HG03442 (cell line): Measurements from ENCODE around the gene CHCHD6.

ENCODE experiments used
- ATAC-seq: cut with Tn5 transposase; IDR thresholded peaks from one replicate; pipeline ENCODE4 v1.9.1; 2021; ENCODE audit warnings: mild to moderate bottlenecking, moderate library complexity; ENCODE audit not compliant: unreplicated experiment

The CHCHD6 gene

DNA sequence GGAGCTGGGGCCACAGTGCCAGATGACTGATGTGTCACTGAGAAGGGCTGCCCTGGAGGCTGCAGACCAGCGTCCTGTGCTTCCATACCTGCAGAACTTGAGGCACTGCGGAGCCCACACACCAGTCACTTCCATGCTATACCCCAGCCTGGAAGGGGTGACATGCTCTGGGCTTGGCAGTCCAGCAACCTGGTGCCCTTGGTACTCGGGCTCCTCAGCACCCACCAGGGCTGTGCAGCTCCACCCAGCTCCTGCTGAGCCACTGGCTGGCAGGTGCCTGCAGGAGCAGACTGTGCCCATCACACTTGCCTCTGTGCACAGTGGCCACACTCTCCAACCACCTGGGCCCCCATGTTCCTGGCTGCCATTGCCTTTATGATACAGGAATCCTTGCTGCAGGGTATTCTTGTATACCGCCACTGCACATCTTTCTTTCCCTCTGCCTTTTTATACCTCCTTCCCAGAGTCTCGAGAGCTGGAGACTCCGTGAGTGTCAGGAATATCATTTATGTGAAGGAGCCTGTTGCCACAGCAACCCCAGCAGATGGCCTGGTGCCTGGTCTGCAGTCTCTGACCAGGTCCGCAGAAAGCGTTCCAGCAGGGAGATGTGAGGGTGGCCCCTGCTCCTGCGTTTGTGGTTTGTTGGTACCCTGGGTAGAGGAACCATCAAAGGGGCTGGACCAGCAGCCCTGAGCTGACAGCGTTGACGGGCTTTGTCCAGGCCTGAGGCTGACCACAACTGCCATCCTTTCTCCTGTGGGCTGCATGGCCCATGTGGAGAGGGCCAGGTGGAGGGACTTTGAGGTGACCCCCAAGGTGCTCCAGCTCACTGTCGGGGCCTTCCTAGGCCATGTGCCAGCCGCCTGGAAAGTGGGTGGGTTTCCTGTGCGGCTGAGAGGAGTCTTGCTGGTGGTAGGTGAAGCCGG, 185.5 kb downstream of the CHCHD6 start:
- no peak for ATAC-seq

GRCh38 chr3:126891141-126891540, 187.1 kb downstream of the CHCHD6 start:
- ATAC-seq = no peak

DNA sequence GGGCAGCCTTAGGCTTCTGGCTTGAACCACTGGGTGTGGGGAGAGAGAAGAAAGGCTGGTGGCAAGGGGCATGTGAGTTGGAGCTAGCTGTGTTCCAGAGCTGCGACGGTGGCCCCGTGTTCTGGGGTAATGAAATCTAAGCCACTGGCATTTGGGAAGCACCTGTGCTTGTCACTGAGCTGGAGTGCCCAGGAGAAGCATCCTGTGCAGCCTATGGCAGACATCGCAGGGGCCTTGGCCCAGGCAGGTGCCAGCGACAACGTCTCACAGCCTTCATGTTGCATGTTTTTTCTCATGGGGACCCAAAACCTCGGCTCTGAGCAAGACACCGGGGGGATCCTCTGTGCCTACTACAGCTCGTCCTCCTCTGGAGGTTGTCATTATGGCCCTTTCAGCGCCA, 187.8 kb downstream of the CHCHD6 start:
- ATAC-seq = no peak

- no peak for ATAC-seq
These were observed 189.6 kb downstream of the CHCHD6 start for GRCh38 chr3:126893651-126894050.

- no peak for ATAC-seq
These were observed 190.4 kb downstream of the CHCHD6 start for GRCh38 chr3:126894475-126894874.

GRCh38 chr3:126895178-126896066, 191.4 kb downstream of the CHCHD6 start:
- no peak for ATAC-seq

DNA sequence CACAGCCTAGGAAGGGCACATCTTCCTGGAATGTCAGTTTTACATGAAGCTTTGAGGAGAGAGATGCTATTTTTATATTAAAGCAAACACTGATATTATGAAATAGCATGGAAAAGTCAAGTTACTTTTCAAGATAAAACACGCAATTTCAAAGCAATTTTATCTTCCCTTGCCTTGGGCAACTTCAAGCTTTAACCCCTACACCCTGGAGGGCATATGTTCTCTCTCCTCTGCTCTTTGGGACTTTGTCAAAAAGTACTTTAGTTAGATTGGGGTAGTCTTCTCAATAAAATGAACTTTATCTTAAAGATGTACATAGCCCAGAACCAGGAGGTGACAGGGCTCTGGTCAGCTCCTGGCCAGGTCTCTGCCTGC, 192.0 kb downstream of the CHCHD6 start:
- ATAC-seq = no peak

GRCh38 chr3:126896968-126897367, 192.9 kb downstream of the CHCHD6 start:
- ATAC-seq = no peak

DNA sequence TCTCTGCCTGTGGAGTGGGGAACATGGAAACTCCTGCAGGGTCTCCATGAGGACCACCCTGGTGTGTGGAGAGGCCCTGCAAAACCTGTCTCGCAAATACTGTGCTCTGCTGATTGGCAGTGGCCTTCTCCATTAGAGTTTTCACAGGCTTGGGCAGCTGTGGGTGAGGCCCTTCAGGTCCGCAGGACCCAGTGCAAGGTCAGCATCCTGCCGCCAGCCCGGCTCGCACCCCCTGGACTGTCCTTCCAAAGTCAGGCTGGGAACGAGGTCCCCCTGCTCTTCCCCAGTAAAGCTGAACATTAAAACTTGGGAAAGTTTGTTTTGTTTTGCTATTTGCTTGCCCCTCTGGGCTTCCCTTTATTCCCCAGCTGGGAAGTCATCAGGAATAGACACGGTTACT, 193.9 kb downstream of the CHCHD6 start:
- no peak for ATAC-seq

GRCh38 chr3:126900859-126901540, 197.0 kb downstream of the CHCHD6 start:
- no peak for ATAC-seq

DNA sequence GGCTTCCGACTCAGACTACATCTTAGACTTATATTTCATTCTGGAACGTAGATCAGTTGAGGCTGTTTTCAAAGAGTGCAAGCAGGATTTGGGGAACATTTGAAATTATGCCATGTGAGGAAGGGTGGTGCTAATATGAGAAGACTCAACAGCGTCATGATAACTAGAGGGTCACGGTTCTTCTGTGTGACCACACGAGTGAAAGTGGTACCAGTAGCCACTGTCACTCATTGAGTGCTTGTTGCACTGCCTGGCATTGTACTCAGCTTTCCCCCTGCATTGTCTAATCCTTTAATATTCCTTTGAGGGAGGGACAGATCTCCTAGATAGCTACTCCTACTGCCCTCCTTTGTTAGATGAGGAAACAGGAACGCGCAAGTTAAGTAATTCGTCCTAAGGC, 197.6 kb downstream of the CHCHD6 start:
- no peak for ATAC-seq

DNA sequence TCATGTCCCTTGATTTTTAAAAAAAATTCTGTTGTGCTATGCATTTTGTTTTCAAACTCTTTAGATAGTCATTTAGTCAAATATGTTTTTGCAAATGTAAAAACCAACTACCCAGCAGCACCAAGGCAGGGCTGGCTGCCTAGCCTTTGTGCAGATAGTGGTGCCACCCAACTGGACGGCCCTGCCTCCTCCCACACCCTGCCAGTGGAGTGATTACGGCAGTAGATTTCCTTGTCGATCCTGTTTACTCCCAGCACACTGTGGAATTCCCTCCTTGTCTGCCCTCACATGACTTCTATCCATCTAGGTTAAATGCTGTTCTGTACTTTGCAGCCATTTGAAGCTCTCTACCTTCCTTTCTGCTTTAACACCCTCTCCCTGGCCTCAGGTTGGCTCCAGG, 199.5 kb downstream of the CHCHD6 start:
- no peak for ATAC-seq

- no peak for ATAC-seq
These were observed 203.5 kb downstream of the CHCHD6 start for GRCh38 chr3:126907557-126907956.

DNA sequence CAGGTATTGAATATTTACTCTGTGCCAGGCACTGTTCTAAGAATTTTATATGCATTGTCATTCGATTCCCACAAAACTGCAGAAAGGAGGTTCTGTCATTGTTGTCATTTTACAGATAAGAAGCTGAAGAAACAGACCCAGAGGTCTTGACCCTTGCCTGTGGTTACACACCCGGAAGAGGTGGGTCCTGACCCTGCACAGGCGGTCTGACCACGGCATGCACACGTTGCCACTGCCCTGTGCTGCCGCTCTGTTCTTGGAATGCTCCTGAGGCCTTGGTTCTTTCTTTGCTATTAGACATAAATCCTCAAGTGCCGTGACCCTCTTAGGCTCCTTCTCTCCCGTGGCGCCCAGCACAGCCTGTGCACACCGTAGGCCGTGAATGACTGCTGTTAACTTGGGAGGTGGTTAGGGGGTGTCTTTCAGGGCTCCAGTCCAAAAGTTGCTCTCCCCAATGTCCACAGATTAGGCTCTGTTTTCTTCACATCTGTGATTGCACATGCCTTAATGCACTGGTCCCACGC, 204.8 kb downstream of the CHCHD6 start:
- ATAC-seq = no peak

- no peak for ATAC-seq
These were observed 206.2 kb downstream of the CHCHD6 start for GRCh38 chr3:126910231-126910630.

DNA sequence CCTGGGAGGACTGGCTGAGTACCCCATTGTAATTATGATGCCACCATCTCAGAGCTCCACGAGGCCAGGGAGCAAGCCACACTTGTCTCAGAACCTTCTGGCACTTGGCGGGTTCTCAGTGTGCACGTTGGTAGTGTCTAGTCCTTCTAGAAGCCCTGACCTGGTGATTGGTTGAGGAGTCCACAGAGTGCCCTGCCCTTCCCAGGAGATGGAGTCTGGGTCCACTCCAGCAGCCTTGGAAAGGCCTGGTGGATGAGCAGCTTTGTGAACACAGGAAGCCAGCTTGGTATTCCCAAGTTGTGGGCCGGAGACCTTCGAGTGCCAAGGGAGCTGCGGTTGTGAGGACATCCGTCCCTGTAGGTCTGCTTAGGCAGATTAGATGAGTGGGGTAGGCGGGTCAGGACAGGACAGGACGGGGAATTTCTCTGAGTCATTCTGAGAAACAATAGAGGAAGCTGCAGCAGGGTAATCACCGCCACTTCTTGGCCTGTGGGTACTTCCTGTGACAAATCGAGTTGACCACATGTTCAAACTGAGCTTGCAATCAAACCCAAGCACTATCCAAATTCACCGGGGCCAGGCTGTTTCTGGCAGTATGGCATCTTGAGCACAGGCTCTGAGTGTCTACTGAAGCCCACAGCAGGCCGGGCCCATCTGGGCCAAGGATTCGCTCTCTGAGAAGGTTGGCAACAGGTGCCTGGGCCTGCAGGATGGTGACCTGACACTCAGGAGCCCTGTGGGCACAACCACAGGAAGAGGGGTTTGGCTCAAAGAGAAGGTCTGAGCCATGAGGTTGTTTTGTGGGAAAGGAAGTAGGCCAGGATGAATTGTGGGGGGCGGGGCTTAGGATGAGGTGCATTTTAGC, 207.4 kb downstream of the CHCHD6 start:
- ATAC-seq = peak; percentile 92

DNA sequence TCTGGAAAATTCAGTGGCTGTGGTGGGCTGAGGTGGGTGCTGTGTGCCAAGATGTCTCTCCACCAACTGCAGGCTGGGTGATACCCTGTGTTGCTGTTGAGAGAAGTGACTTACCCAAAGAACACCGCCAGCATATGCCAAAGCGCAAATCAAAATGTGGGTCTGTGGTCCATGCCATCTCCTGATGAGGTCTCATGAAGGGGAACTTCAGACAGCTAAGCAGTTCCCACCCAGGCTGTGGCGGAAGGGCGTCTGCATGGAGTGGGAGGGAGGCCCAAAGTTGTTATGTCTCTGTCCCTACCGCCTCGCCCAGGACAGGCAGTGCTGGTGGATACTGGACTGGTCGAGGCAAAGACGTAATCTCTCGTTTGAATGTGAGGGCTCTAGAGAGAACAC, 208.0 kb downstream of the CHCHD6 start:
- ATAC-seq = no peak

DNA sequence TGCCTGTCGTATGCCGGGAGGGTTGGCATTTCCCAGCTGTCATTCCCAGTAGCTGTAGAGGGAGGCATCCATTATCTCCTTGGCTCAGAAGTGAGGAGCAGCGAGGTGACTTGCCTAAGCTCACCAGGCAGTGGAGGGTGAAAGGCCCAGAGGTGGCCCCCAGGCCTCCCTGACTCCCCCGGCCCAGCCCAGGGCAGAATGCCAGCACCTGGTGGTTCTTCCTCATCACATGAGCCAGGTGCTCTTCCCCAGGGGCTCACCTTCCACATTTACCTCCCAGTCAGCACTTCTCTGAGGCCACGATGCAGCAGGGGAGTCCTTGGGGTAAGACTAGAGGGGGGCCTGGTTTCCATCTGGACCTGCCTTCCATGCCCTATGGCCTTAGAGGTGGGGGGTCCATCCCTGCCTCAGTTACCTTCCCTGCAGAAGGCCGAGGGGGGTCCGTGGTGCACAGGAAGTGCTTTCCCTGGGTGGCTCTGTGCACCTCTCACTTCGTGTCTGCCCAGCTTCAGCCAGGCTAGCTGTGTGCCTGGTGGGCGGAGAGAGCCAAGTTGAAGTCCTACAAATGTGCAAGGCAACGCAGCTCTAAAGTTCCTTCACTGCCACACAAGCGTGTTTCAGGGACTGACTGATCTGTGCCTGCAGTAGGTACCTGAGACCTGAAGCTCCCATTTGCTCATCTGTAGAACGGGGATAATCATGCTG, 208.6 kb downstream of the CHCHD6 start:
- no peak for ATAC-seq

DNA sequence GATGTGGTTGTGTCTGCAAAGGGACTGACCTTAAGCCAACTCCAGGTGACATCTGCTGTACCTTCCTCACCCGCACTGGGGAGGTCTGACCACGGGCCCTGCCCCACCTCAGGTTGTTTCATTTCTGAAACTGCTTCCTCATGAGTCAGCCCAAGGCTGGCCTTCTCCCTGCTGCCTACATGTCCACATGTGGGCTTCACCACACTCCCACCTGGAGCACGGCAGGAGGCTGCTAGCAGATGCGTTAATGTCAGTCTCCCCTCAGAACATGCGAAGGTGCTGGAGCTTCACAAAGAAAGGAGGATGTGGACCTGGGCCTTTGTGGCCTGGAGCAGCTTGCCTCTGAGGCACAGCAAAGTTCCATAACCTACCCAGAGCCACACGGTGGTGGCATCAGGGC, 209.5 kb downstream of the CHCHD6 start:
- no peak for ATAC-seq

GRCh38 chr3:126914226-126914625, 210.2 kb downstream of the CHCHD6 start:
- ATAC-seq = no peak
